Activated naive CD4-positive, alpha-beta T cell treated with anti-CD3 and anti-CD28 coated beads, Interleukin-2, amount 10 ng/mL, durations not matched to agents 7 days and 5 days (primary cell): ENCODE results near the gene LBR.
"Not testable (repeated sequence)": the region's sequence is repeated elsewhere in the genome, so short reads cannot be mapped to it uniquely, and the experiment has no call there.

Experiments used
- CTCF ChIA-PET: fragments of 350-600 bp; sonication (Branson Sonifier 250); formaldehyde crosslinking; loops from one replicate; lab custom pipeline; 2021; ENCODE audit warnings: antibody characterized with exemption; lab: Charles Lee
- DNase-seq: peaks from one replicate; pipeline ENCODE4 v3.0.0-alpha.2; 2020
- H3K27ac Mint-ChIP-seq: one replicate; pipeline ENCODE4 v1.8.0; 2021; ENCODE audit warnings: mild to moderate bottlenecking, moderate library complexity, mixed read lengths
- H3K27me3 Mint-ChIP-seq: one replicate; pipeline ENCODE4 v1.8.0; 2021; ENCODE audit warnings: mild to moderate bottlenecking, mixed read lengths
- H3K36me3 Mint-ChIP-seq: one replicate; pipeline ENCODE4 v1.8.0; 2021; ENCODE audit warnings: mixed read lengths
- H3K4me1 Mint-ChIP-seq: one replicate; pipeline ENCODE4 v1.8.0; 2021; ENCODE audit warnings: mixed read lengths
- H3K4me3 Mint-ChIP-seq: one replicate; pipeline ENCODE4 v1.8.0; 2021; ENCODE audit warnings: mild to moderate bottlenecking, moderate library complexity, mixed read lengths
- H3K9me3 Mint-ChIP-seq: one replicate; pipeline ENCODE4 v1.8.0; 2021; ENCODE audit warnings: mixed read lengths

The LBR gene

DNA sequence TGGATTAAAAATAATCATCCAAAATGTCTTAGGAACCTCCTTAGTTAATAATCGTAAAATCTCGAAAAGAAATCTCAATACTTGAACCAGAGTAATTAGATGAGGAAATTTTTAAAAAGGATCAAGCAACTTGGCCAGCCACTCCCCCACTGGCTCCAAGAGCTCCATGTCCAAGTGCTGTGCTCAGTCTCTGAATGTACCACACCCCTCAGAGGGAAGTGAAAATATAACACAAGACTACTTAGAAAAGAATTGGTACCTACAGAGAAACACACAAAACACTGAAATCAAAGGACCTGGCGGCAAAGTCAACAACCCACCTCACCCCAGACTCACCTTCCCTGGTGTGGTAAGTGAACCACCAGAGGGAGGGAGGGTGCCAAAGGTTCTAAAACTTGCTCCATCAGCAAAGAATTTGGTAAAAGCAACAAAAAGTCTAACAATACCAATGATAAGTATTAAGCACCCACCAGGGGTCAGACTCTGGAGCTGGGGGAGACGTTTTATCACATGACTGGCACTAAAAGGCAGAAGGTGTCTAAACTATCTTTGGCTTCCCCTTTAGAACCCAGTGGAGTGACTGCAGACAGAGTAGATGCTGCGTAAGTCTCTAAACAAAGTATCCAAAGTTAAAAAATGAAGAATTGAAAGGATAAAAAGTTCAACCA lies 14.0 kb downstream of the LBR start:
- CTCF ChIA-PET: interaction anchor here (1.8 kb wide), 1 partner anchor 31 kb away, joined by 5 read pairs; no protein-coding TSS in a partner anchor
- Mint-ChIP-seq H3K4me3 (no peak overlapping the region), H3K4me1 (peaks cover 10% of the 10 kb centered on the region), H3K27me3 (no peaks in the 10 kb centered on the region), H3K36me3 (peaks cover 78% of the 10 kb centered on the region), H3K27ac (no peak overlapping the region), H3K9me3 (no peaks in the 10 kb centered on the region)
- no peak for DNase-seq

- Mint-ChIP-seq H3K4me1 (peaks cover 9% of the 10 kb centered on the region), H3K9me3 (no peaks in the 10 kb centered on the region), H3K4me3 (no peak overlapping the region), H3K27ac (no peak overlapping the region), H3K36me3 (peaks cover 76% of the 10 kb centered on the region), H3K27me3 (no peaks in the 10 kb centered on the region)
- no peak for DNase-seq
- CTCF ChIA-PET: interaction anchor here (1.8 kb wide), 1 partner anchor 32 kb away, joined by 5 read pairs; no protein-coding TSS in a partner anchor
Measured at GRCh38 chr1:225412803-225413351, 15.0 kb downstream of the LBR start.

DNA sequence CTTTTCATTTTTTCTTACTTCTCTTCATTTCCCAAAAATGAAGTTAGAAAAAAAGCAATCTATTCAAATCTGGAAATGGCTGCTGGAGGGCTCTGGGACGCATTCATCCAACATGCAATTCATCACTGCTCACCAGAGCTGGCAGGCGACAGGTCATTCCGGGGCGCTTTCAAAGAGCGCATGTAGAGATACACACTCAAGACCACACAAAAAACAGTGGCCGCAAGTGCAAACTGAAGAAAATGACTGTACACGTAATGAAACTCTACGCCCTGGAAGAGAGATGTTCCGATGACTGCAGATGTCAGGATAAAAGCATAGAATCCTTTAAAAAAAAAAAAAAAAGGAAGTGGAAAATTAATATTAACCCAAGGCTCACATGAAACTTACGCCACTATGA lies 15.5 kb downstream of the LBR start:
- Mint-ChIP-seq H3K9me3 (no peaks in the 10 kb centered on the region), H3K4me3 (no peak overlapping the region), H3K4me1 (peaks cover 6% of the 10 kb centered on the region), H3K36me3 (peaks cover 74% of the 10 kb centered on the region), H3K27ac (no peak overlapping the region), H3K27me3 (no peaks in the 10 kb centered on the region)
- DNase-seq: no peak
- CTCF ChIA-PET: no interaction called here

- H3K36me3 Mint-ChIP-seq: peaks cover 78% of the 10 kb centered on the region
- H3K4me3 Mint-ChIP-seq: no peak overlapping the region
- no peak for DNase-seq
- no peaks in the 10 kb centered on the region for H3K27me3 Mint-ChIP-seq
- CTCF ChIA-PET: no interaction called here
- H3K9me3 Mint-ChIP-seq: no peaks in the 10 kb centered on the region
- H3K27ac Mint-ChIP-seq: no peak overlapping the region
- peaks cover 6% of the 10 kb centered on the region for H3K4me1 Mint-ChIP-seq
Measured at GRCh38 chr1:225410036-225410435, 17.8 kb downstream of the LBR start.

- CTCF ChIA-PET: no interaction called here
- Mint-ChIP-seq H3K27ac (no peak overlapping the region), H3K4me1 (peaks cover 3% of the 10 kb centered on the region), H3K27me3 (no peaks in the 10 kb centered on the region), H3K36me3 (peaks cover 75% of the 10 kb centered on the region), H3K4me3 (no peak overlapping the region), H3K9me3 (no peaks in the 10 kb centered on the region)
- no peak for DNase-seq
Measured at GRCh38 chr1:225409051-225409450, 18.8 kb downstream of the LBR start.

DNA sequence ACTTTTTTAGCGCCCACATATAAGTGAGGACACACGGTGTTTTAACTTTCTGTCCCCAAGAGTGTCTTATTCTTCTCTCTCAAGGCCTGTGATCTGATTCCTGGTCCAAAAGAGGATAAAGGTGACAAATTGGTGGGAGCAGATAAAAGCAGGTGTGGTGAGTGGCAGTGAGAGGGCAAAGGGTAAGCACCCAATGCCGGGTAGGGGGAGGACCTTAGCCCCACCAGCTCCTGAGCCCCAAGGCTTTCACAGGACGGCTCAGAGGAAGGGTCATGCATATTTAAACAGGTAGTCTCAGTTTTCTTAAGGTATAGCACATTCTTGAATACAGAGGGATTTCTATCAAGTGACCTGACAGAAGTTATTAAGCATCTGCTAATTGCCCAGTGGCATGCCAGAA lies 19.6 kb downstream of the LBR start:
- peaks cover 3% of the 10 kb centered on the region for H3K4me1 Mint-ChIP-seq
- peak overlapping the region; percentile 80 for H3K27ac Mint-ChIP-seq
- CTCF ChIA-PET: no interaction called here

GRCh38 chr1:225407755-225408154 lies 20.1 kb downstream of the LBR start:
- peaks cover 3% of the 10 kb centered on the region for H3K4me1 Mint-ChIP-seq
- CTCF ChIA-PET: no interaction called here
- H3K36me3 Mint-ChIP-seq: peaks cover 78% of the 10 kb centered on the region
- no peak overlapping the region for H3K4me3 Mint-ChIP-seq
- no peak overlapping the region for H3K27ac Mint-ChIP-seq
- no peak for DNase-seq
- no peaks in the 10 kb centered on the region for H3K9me3 Mint-ChIP-seq
- H3K27me3 Mint-ChIP-seq: no peaks in the 10 kb centered on the region

More for the DNA sequence above, 19.6 kb downstream of the LBR start:
- no peaks in the 10 kb centered on the region for H3K27me3 Mint-ChIP-seq
- H3K36me3 Mint-ChIP-seq: peaks cover 78% of the 10 kb centered on the region
- no peaks in the 10 kb centered on the region for H3K9me3 Mint-ChIP-seq
- H3K4me3 Mint-ChIP-seq: no peak overlapping the region
- DNase-seq: no peak

DNA sequence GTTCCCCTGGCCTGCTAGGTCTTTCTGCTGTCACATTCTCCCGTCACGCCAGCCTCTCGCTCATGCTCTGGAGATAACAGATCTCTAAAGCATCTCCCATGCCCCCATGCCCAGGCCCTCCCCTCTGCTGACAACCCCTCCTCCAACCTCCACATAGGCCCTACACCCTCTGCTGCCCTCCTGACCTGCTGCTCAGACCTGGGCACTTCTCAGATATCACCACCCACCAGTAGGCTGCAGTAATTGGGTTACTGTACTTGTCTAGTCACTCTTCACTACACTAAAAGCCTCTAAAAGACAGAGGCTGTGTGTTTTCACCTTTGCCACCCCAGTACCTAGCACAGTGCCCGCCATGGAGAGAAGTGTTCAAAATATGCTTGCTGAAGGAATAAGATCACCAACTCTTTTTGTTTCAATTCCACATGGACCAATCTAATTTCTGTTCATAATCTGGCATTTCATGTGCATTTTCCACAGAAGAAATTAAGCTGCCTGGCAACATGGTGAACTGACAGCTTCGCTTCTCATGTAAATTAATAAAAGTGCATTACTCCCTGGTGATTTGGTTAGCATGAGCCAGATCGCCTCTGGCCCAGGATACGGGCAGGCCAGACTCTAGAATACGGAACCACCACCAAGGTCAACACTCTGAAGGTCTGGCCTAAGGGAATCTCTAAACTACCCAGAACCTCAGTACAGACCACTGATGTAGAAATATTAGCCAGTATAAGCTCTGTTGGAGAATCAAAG lies 20.7 kb downstream of the LBR start:
- Mint-ChIP-seq H3K36me3 (peaks cover 72% of the 10 kb centered on the region), H3K9me3 (no peaks in the 10 kb centered on the region), H3K4me3 (no peak overlapping the region), H3K4me1 (peaks cover 3% of the 10 kb centered on the region), H3K27ac (peak overlapping the region; percentile 30), H3K27me3 (no peaks in the 10 kb centered on the region)
- CTCF ChIA-PET: no interaction called here
- DNase-seq: no peak

- CTCF ChIA-PET: no interaction called here
- Mint-ChIP-seq H3K9me3 (no peaks in the 10 kb centered on the region), H3K4me3 (no peak overlapping the region), H3K27ac (no peak overlapping the region), H3K36me3 (peaks cover 68% of the 10 kb centered on the region), H3K4me1 (peaks cover 14% of the 10 kb centered on the region), H3K27me3 (no peaks in the 10 kb centered on the region)
- DNase-seq: no peak
Measured at GRCh38 chr1:225400968-225401367, 26.9 kb downstream of the LBR start.

GRCh38 chr1:225396357-225396756 lies 31.5 kb downstream of the LBR start:
- Mint-ChIP-seq H3K4me3 (no peak overlapping the region), H3K9me3 (no peaks in the 10 kb centered on the region), H3K4me1 (peaks cover 14% of the 10 kb centered on the region), H3K27me3 (no peaks in the 10 kb centered on the region), H3K27ac (no peak overlapping the region), H3K36me3 (peaks cover 44% of the 10 kb centered on the region)
- no peak for DNase-seq
- CTCF ChIA-PET: no interaction called here

DNA sequence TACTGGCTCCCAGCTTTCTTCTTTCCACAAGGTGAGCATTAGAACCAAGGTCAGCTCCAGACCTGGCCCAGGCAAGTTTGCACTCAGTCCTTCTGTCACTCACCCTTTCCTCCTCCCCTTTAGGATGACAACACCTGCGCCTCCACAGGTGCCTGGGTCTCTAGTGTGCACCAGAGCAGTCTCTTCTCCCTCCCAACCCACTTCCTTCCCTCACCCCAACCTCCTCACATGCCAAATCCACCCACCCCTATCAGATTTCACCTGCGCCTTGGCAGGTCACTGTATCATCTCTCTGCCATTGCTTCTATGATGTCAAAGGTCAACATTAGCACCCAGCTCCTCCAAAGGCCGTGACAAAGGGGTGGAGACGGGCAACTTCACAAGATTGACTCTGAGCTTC lies 38.0 kb downstream of the LBR start:
- DNase-seq: no peak
- Mint-ChIP-seq H3K4me1 (peaks cover 8% of the 10 kb centered on the region), H3K27me3 (no peaks in the 10 kb centered on the region), H3K27ac (no peak overlapping the region), H3K36me3 (peaks cover under 1% of the 10 kb centered on the region), H3K9me3 (no peaks in the 10 kb centered on the region), H3K4me3 (no peak overlapping the region)
- CTCF ChIA-PET: no interaction called here

DNA sequence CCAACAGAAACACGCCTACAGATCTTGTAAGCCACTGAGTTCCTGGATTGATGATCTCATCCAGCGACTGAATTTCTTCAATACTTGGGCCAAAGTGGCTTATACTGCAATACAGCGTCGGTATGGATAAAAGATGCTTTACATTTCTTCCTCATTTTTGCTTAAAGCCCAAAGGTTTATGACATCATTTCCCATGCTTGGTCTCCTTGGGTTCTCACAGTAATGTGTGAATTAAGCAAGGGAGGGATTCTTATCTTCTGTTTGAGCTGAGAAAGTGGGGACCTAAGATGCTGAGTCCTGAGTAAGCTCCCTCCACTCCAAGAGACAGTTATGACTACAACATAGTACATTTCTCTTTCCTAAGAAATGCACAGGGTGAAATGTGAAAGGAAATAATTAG lies 39.5 kb downstream of the LBR start:
- CTCF ChIA-PET: interaction anchor here (0.7 kb wide), 1 partner anchor 9 kb away, joined by 3 read pairs; no protein-coding TSS in a partner anchor
- no peak overlapping the region for H3K27ac Mint-ChIP-seq

DNA sequence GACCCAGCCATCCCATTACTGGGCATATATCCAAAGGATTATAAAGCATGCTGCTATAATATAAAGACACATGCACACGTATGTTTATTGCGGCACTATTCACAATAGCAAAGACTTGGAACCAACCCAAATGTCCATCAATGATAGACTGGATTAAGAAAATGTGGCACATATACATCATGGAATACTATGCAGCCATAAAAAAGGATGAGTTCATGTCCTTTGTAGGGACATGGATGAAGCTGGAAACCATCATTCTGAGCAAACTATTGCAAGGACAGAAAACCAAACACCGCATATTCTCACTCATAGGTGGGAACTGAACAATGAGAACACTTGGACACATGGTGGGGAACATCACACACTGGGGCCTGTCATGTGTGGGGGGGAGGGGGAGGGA lies 41.0 kb downstream of the LBR start:
- H3K27me3 Mint-ChIP-seq, H3K4me1 Mint-ChIP-seq, CTCF ChIA-PET, DNase-seq, H3K9me3 Mint-ChIP-seq, H3K27ac Mint-ChIP-seq, H3K4me3 Mint-ChIP-seq, H3K36me3 Mint-ChIP-seq: not testable (repeated sequence)

More for the DNA sequence above, 39.5 kb downstream of the LBR start:
- H3K4me3 Mint-ChIP-seq: no peak overlapping the region
- H3K27me3 Mint-ChIP-seq: no peaks in the 10 kb centered on the region
- no peaks in the 10 kb centered on the region for H3K9me3 Mint-ChIP-seq
- no peak for DNase-seq
- peaks cover 3% of the 10 kb centered on the region for H3K36me3 Mint-ChIP-seq
- peaks cover 8% of the 10 kb centered on the region for H3K4me1 Mint-ChIP-seq

- peaks cover 3% of the 10 kb centered on the region for H3K36me3 Mint-ChIP-seq
- peaks cover 3% of the 10 kb centered on the region for H3K4me1 Mint-ChIP-seq
- no peak overlapping the region for H3K4me3 Mint-ChIP-seq
- H3K27ac Mint-ChIP-seq: no peak overlapping the region
- no peak for DNase-seq
- CTCF ChIA-PET: no interaction called here
- no peaks in the 10 kb centered on the region for H3K27me3 Mint-ChIP-seq
- no peaks in the 10 kb centered on the region for H3K9me3 Mint-ChIP-seq
Measured at GRCh38 chr1:225380691-225381090, 47.1 kb downstream of the LBR start.

- H3K27me3 Mint-ChIP-seq: no peaks in the 10 kb centered on the region
- H3K9me3 Mint-ChIP-seq: no peaks in the 10 kb centered on the region
- DNase-seq: no peak
- no peaks in the 10 kb centered on the region for H3K36me3 Mint-ChIP-seq
- H3K4me3 Mint-ChIP-seq: no peak overlapping the region
- H3K4me1 Mint-ChIP-seq: peaks cover 3% of the 10 kb centered on the region
- CTCF ChIA-PET: no interaction called here
- no peak overlapping the region for H3K27ac Mint-ChIP-seq
Measured at GRCh38 chr1:225378880-225379279, 49.0 kb downstream of the LBR start.
